ENCODE results near the gene ZNF500. TPM values are rescaled to one million over a fixed set of nuclear protein-coding genes. Genes with fewer than 3 reads are reported as not detected.

Gene ZNF500
- total and polyA plus RNA-seq, 2 donors (not counting 3 experiments of a cell fraction or from before 2014, with no cell fraction given) = 8.6 to 13.5 TPM

GRCh38 chr16:4795828-4796572 is 29.0 kb upstream of the ZNF500 start:
- ChIA-PET CTCF (no interaction called here), POLR2A (no interaction called here)
- Histone ChIP-seq H3K27ac (ENCODE audit: insufficient read depth, low read depth, low read length) (no peak overlapping the region), H3K4me2 (ENCODE audit: insufficient read depth, low read length) (no peak overlapping the region), H3K4me3 (replicated peaks in 1 of 3; ENCODE audit: insufficient read depth in 1 of 3, low read depth in 1 of 3, low read length in 3 of 3) (no peak overlapping the region), H4K20me1 (replicated peaks; ENCODE audit: control insufficient read depth, extremely low read depth, insufficient read depth, low read length) (no peaks in the 10 kb centered on the region), H3K9me1 (replicated peaks; ENCODE audit: control insufficient read depth, extremely low read depth, insufficient read depth, low read length) (no peaks in the 10 kb centered on the region), H3K79me2 (ENCODE audit: control insufficient read depth, insufficient read depth, low read length) (no peaks in the 10 kb centered on the region), H3K36me3 (ENCODE audit: control insufficient read depth in 2 of 2, extremely low read depth in 1 of 2, insufficient read depth in 2 of 2, low read length in 2 of 2) (no peaks in the 10 kb centered on the region), H2AFZ (ENCODE audit: low read depth, low read length) (no peak overlapping the region), H3K9me3 (replicated peaks; ENCODE audit: control insufficient read depth, insufficient read depth, low read length) (no peaks in the 10 kb centered on the region), H3K9ac (replicated peaks; ENCODE audit: extremely low read depth, insufficient read depth, low read length) (no peak overlapping the region), H3K4me1 (ENCODE audit: control insufficient read depth, extremely low read depth, insufficient read depth, low read length) (no peaks in the 10 kb centered on the region), H3K27me3 (ENCODE audit: control insufficient read depth in 2 of 2, insufficient read depth in 2 of 2, low read length in 2 of 2) (no peaks in the 10 kb centered on the region)
- no TSS peak for BruUV-seq (replicated peaks)
- intact Hi-C loops (cut with micrococcal nuclease) = no loop called here
- no peak for TF ChIP-seq MAX (IDR thresholded peaks at IDR 0.05; ENCODE audit: insufficient read depth, insufficient read length)
- no peak for TF ChIP-seq JUN (IDR thresholded peaks at IDR 0.05; ENCODE audit: borderline replicate concordance, insufficient read depth, insufficient read length, low read depth)
- TF ChIP-seq POLR2A (IDR thresholded peaks at IDR 0.05; ENCODE audit: low read depth, low read length) = no peak
- no peak for TF ChIP-seq EZH2 (IDR thresholded peaks at IDR 0.05; ENCODE audit: borderline replicate concordance, low read depth, low read length, severe bottlenecking)
- dilution Hi-C loops (cut with MboI; ENCODE audit: extremely low pct_ligation_motif_present, low sequenced_read_pairs) = no loop called here
- DNase-seq (ENCODE audit: low read depth, low spot score) = no peak
- no peak for FAIRE-seq

DNA sequence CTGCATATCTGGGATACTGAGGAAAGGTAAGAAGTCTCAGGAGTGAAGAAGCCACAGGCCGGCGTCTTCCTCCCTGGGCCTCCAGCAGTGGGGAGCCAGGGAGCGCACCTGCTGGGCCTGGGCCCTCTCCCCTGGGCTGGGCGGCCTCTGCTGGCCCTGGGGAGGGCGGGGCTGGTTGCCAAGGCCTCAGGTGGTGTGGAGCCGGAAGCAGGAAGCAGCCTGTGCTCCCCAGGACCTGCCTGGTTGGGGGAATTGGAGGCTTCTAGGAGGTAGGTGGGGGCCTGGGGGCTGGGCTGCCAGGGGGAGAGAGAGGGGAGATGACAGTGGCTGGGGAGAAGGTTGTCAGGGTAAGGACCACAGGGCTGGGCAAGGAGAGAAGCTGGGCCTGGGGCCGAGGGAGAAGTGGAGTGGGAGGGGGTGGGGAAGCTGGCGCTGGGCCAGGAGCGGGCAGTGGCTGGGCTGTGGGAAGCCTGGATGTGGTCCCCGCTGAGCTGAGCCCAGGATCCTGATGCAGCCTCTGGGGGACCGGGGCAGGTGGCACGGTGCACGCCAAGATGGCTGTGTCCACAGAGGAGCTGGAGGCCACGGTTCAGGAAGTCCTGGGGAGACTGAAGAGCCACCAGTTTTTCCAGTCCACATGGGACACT is 28.3 kb upstream of the ZNF500 start, which contains the start of gene SMIM22:
SMIM22 (plus strand) TSS at position 189 of the 647 bp plus-strand sequence; CDS start at position 555, 366 bp downstream.
- dilution Hi-C loops (cut with MboI; ENCODE audit: extremely low pct_ligation_motif_present, low sequenced_read_pairs) = no loop called here
- Histone ChIP-seq H3K4me3 (replicated peaks in 1 of 3; ENCODE audit: insufficient read depth in 1 of 3, low read depth in 1 of 3, low read length in 3 of 3) (no peak within 1 kb of the TSS), H2AFZ (ENCODE audit: low read depth, low read length) (no peak within 1 kb of the TSS), H3K9me3 (replicated peaks; ENCODE audit: control insufficient read depth, insufficient read depth, low read length) (no peaks in the 10 kb centered on the region), H3K27ac (ENCODE audit: insufficient read depth, low read depth, low read length) (no peak within 1 kb of the TSS), H3K27me3 (ENCODE audit: control insufficient read depth in 2 of 2, insufficient read depth in 2 of 2, low read length in 2 of 2) (no peaks in the 10 kb centered on the region), H3K9ac (replicated peaks; ENCODE audit: extremely low read depth, insufficient read depth, low read length) (no peak within 1 kb of the TSS), H3K4me1 (ENCODE audit: control insufficient read depth, extremely low read depth, insufficient read depth, low read length) (no peaks in the 10 kb centered on the region), H3K79me2 (ENCODE audit: control insufficient read depth, insufficient read depth, low read length) (no peaks in the 10 kb centered on the region), H3K4me2 (ENCODE audit: insufficient read depth, low read length) (no peak within 1 kb of the TSS), H4K20me1 (replicated peaks; ENCODE audit: control insufficient read depth, extremely low read depth, insufficient read depth, low read length) (no peaks in the 10 kb centered on the region), H3K36me3 (ENCODE audit: control insufficient read depth in 2 of 2, extremely low read depth in 1 of 2, insufficient read depth in 2 of 2, low read length in 2 of 2) (no peaks in the 10 kb centered on the region), H3K9me1 (replicated peaks; ENCODE audit: control insufficient read depth, extremely low read depth, insufficient read depth, low read length) (no peaks in the 10 kb centered on the region)
- ChIA-PET CTCF (no interaction called here), POLR2A (no interaction called here)
- no TSS peak for BruUV-seq (replicated peaks)
- intact Hi-C loops (cut with micrococcal nuclease) = no loop called here
- DNase-seq (ENCODE audit: low read depth, low spot score) = no peak
- TF ChIP-seq GATA2 (IDR thresholded peaks at IDR 0.05; ENCODE audit: insufficient read depth, insufficient read length, low read depth, low read length) (no peak), FOS (IDR thresholded peaks at IDR 0.05; ENCODE audit: borderline replicate concordance, insufficient read depth, low read length) (no peak), MYC (IDR thresholded peaks at IDR 0.05; ENCODE audit: low read depth, low read length) (no peak), EZH2 (IDR thresholded peaks at IDR 0.05; ENCODE audit: borderline replicate concordance, low read depth, low read length, severe bottlenecking) (no peak), MAX (IDR thresholded peaks at IDR 0.05; ENCODE audit: insufficient read depth, insufficient read length) (no peak), POLR2AphosphoS5 (IDR thresholded peaks at IDR 0.05; ENCODE audit: insufficient read depth, low read depth, low read length) (no peak), JUN (IDR thresholded peaks at IDR 0.05; ENCODE audit: borderline replicate concordance, insufficient read depth, insufficient read length, low read depth) (no peak)
- FAIRE-seq = no peak
